Right lobe of liver (tissue), 6 donors: ENCODE measurements around the gene CFAP251. TPM values are rescaled to one million over a fixed set of nuclear protein-coding genes. Genes with fewer than 3 reads are reported as not detected.

ENCODE experiments used
- ATAC-seq, 4 donors: fragments of 200-7000 bp; cut with Tn5 transposase; one replicate each; pipeline ENCODE4 v1.9.1; 2020; ENCODE audit warnings: mild to moderate bottlenecking in 4 of 4, moderate library complexity in 4 of 4
- DNase-seq, 3 donors: peaks; one replicate each; pipeline ENCODE4 v3.0.0-alpha.2; 2020
- H3K27ac ChIP-seq, 3 donors: fragments of 200-600 bp; one replicate each; pipeline ENCODE4 v1.8.0; 2022
- H3K27me3 ChIP-seq, 2 donors: fragments of 200-600 bp; one replicate each; pipeline ENCODE4 v1.8.0; 2022
- H3K36me3 ChIP-seq, 4 donors: fragments of 200-600 bp; sonication (generic) in 1 of 4; one replicate each; pipeline versions ENCODE4 v1.5.1 to v1.8.0; 2017 to 2022; ENCODE audit warnings: control low read depth in 1 of 4
- H3K4me1 ChIP-seq, 4 donors: fragments of 200-600 bp; sonication (generic) in 1 of 4; one replicate each; pipeline versions ENCODE4 v1.5.1 to v1.8.0; 2017 to 2022; ENCODE audit warnings: control low read depth in 1 of 4
- H3K4me3 ChIP-seq, 3 donors: fragments of 200-600 bp; one replicate each; pipeline ENCODE4 v1.8.0; 2022
- H3K9me3 ChIP-seq, 4 donors: fragments of 200-600 bp; sonication (generic) in 1 of 4; one replicate each; pipeline versions ENCODE4 v1.5.1 to v1.8.0; 2017 to 2022; ENCODE audit warnings: control low read depth in 1 of 4
- POLR2A ChIP-seq: fragments of 450-650 bp; IDR thresholded peaks from one replicate; pipeline ENCODE4 v1.6.1; 2017; ENCODE audit warnings: antibody characterized with exemption, mild to moderate bottlenecking
- WGBS: methylation state at CpG from one replicate; pipeline ENCODE4 v1.1.6; 2018; ENCODE audit warnings: low coverage, low lambda C conversion rate; ENCODE audit not compliant: insufficient coverage; ENCODE audit errors: missing lambda C conversion rate; 5-methylcytosine and 5-hydroxymethylcytosine counted together
- intact Hi-C, 2 donors: fragments of 100-400 bp; cut with DNase I; formaldehyde crosslinking; loops; one replicate each; pipeline versions ENCODE4 v1.11.2 to v1.14.1; 2022
- total RNA-seq, 6 experiments: library from RNA; depleted of rRNA in 2 of 6; stranded (reverse); fragments of >200 nt in 2 of 6; fragmentation: NEBNext Ultra II Directional in 3 of 6; extraction: Animal tissue kit (Norgen Biotek cat#: 25700) in 3 of 6; gene quantifications; one replicate each; pipeline versions ENCODE4 v1.1.0 to v1.2.4, GENCODE V29; 2016 to 2023
- TF ChIP-seq, protein P1 (sequence below), 4 donors: fragments of 200-600 bp in 3 of 4; fragments of 450-650 bp in 1 of 4; IDR thresholded peaks; one replicate each; pipeline versions ENCODE4 v1.5.1 to v1.8.0; 2016 to 2022; ENCODE audit warnings: antibody characterized with exemption in 4 of 4, mild to moderate bottlenecking in 2 of 4
- donor health status: DM: no; HTN: yes; CAD: no.
- donor health status: DM: no; HTN: no; CAD: no.
- donor health status: DM: no; HTN: no; CAD: no.
- donor health status: DM: no; HTN: yes; CAD: no.
- donor health status: DM: no; HTN: yes; CAD: no.

CFAP251 gene
- total RNA-seq, 6 experiments from 2014 or later: 1.0 to 6.2 (median 2.4) TPM

- TF ChIP-seq POLR2A: no peak
- TF ChIP-seq, protein P1, sequence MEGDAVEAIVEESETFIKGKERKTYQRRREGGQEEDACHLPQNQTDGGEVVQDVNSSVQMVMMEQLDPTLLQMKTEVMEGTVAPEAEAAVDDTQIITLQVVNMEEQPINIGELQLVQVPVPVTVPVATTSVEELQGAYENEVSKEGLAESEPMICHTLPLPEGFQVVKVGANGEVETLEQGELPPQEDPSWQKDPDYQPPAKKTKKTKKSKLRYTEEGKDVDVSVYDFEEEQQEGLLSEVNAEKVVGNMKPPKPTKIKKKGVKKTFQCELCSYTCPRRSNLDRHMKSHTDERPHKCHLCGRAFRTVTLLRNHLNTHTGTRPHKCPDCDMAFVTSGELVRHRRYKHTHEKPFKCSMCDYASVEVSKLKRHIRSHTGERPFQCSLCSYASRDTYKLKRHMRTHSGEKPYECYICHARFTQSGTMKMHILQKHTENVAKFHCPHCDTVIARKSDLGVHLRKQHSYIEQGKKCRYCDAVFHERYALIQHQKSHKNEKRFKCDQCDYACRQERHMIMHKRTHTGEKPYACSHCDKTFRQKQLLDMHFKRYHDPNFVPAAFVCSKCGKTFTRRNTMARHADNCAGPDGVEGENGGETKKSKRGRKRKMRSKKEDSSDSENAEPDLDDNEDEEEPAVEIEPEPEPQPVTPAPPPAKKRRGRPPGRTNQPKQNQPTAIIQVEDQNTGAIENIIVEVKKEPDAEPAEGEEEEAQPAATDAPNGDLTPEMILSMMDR (IDR thresholded peaks at IDR 0.05): no peak
- ATAC-seq: no peak
Observed at GRCh38 chr12:122013136-122013535, 94.7 kb downstream of the CFAP251 start.

DNA sequence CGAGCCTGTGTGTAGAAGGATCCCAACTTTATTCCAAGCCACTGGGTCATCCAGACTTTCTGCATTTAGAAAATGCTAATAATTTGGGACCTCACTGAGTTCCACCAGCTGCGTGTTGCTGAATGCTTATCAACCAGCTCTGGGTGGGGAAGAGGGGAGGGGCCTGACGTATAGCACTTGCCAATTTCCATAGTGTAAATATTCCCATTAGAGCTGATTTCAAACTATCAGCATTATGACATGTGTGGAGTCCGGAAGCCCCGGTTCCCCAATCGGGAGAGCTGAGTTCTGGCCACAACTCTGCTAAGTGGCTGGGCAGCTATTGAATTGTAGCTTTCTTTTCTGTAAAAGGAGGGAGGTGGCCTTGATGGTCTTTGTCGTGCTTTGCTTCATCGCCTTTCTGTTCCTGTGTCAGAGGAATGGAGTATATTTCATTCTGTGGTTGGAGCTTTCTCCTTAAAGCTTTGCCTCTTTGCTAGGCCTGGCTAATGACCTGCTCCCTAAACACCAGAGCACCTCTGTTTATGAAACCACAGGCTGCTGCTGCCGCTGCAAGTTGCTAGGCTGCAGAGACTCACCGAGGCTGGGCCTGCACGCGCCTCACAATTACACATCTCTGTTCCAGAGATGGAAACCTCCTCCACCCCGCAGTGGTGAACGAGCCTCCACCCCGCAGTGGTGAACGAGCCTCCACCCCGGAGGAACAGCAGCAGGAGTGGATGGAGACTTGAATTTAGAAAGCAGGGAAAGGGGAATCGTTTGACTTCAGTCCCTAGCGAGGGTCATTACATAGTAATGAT lies 95.6 kb downstream of the CFAP251 start:
- Histone ChIP-seq H3K36me3 (no peaks in the 10 kb centered on the region), H3K27me3 (no peaks in the 10 kb centered on the region), H3K4me3 (no peak overlapping the region), H3K4me1 (no peaks in the 10 kb centered on the region), H3K27ac (no peak overlapping the region), H3K9me3 (no peaks in the 10 kb centered on the region)
- TF ChIP-seq, protein P1 (IDR thresholded peaks at IDR 0.05): no peak
- TF ChIP-seq POLR2A: no peak
- ATAC-seq (no peak), DNase-seq (no peak)
- WGBS: 78% methylated on average over 13 of the region's 19 CpGs
- intact Hi-C loops: no loop called here

More at GRCh38 chr12:122013136-122013535, 94.7 kb downstream of the CFAP251 start:
- Histone ChIP-seq H3K36me3 (no peaks in the 10 kb centered on the region), H3K4me1 (no peaks in the 10 kb centered on the region), H3K27me3 (no peaks in the 10 kb centered on the region), H3K27ac (no peak overlapping the region), H3K4me3 (no peak overlapping the region), H3K9me3 (no peaks in the 10 kb centered on the region)
- intact Hi-C loops: no loop called here
- 50% methylated on average over 4 of the region's 4 CpGs for WGBS
- no peak for DNase-seq

GRCh38 chr12:122014781-122015180 lies 96.4 kb downstream of the CFAP251 start:
- no peaks in the 10 kb centered on the region for H3K4me1 ChIP-seq
- 81% methylated on average over 4 of the region's 5 CpGs for WGBS
- no peak overlapping the region for H3K4me3 ChIP-seq
- no peak for DNase-seq
- TF ChIP-seq, protein P1 (IDR thresholded peaks at IDR 0.05): no peak
- TF ChIP-seq POLR2A: no peak
- no peaks in the 10 kb centered on the region for H3K9me3 ChIP-seq
- intact Hi-C loops: no loop called here
- no peak overlapping the region for H3K27ac ChIP-seq
- no peaks in the 10 kb centered on the region for H3K27me3 ChIP-seq
- H3K36me3 ChIP-seq: no peaks in the 10 kb centered on the region
- peak in 1 of 4 donors; percentile 32 for ATAC-seq

DNA sequence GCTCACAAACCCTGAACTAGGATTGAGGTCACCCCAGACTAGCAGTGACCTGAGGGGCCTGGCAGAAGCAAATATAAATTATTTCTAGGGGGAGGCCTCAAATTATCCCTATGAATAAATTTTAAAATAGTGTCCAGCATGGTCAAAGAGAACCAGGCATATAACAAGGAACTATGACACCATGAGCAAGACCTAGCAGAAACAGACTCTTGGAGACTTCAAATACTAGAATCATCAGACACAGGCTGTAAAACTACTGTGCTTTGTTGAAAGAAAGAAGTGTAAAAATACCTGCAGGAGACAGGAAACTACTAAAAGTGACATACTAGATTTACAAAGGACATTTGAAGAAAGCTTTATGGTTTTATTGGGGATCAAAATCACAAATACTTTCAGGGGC lies 100.1 kb downstream of the CFAP251 start:
- H3K4me1 ChIP-seq: peaks cover 0 to 5% (median 0%) of the 10 kb centered on the region in 4 donors
- TF ChIP-seq, protein P1 (IDR thresholded peaks at IDR 0.05): no peak
- TF ChIP-seq POLR2A: no peak
- ATAC-seq: no peak

More for the DNA sequence above, 100.1 kb downstream of the CFAP251 start:
- intact Hi-C loops: no loop called here
- no peaks in the 10 kb centered on the region for H3K9me3 ChIP-seq
- no peak overlapping the region for H3K27ac ChIP-seq
- H3K4me3 ChIP-seq: no peak overlapping the region
- no peaks in the 10 kb centered on the region for H3K36me3 ChIP-seq
- no peaks in the 10 kb centered on the region for H3K27me3 ChIP-seq
- no peak for DNase-seq
